Renal cortical epithelial cell (primary cell): Measurements from ENCODE around the gene ADH5. TPM values are rescaled to one million over a fixed set of nuclear protein-coding genes. Genes with fewer than 3 reads are reported as not detected.
"Not testable (repeated sequence)": the region's sequence is repeated elsewhere in the genome, so short reads cannot be mapped to it uniquely, and the experiment has no call there.

Experiments
- DNase-seq: peaks from one replicate; pipeline ENCODE4 v3.0.0-alpha.2; 2011; ENCODE audit warnings: low read depth
- total RNA-seq: library from RNA; depleted of rRNA; stranded (reverse); fragments of >200 nt; gene quantifications from 2 replicates; pipeline ENCODE4 v1.2.3, GENCODE V29; 2014

Gene ADH5
- total RNA-seq, 1 donor from 2014 or later = 156 TPM

DNA sequence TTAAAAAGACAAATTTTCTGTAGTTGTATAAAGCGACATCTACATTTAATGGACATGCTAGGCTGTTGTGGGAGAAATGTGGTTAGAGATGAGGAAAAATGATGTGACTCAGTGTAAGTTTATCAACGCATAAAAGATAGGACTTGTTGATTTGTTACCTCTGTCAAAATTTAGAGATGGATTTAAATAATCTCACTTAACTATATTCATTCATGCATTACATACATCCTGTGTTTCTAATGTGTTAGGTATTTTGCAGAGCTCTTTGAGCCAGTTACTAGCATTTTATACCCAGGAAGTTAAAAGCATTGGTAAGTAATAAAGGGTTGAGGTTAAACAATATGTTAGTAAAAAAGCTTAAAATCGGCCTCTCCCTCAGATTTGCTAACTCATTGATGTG lies 58.7 kb downstream of the ADH5 start:
- DNase-seq = peak; percentile 45

GRCh38 chr4:99029018-99029735 lies 59.4 kb downstream of the ADH5 start:
- peak; percentile 22 for DNase-seq

GRCh38 chr4:99028187-99028586 lies 60.4 kb downstream of the ADH5 start:
- DNase-seq = peak; percentile 83

DNA sequence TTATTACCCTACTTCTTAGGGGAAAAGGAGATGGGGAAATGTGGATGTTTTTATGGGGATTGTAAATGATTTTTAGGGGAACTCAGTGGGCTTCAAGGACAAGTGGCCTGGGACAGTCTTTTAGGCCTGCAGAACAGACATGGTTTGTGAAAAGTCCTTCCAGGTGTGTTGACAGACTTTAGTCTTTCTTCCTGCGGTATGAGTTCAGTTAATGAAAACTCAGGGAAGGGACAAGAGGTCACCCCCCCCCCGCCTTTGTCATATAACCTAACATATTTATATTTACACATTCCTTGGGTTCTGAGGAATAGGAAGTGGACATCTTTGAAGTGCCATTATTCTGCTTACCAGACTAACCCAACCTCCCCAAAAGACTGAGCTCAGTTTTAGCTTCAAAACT lies 61.3 kb downstream of the ADH5 start:
- DNase-seq = no peak

GRCh38 chr4:99025506-99025905 lies 63.1 kb downstream of the ADH5 start:
- no peak for DNase-seq

GRCh38 chr4:99024481-99025275 lies 63.9 kb downstream of the ADH5 start:
- DNase-seq = peak; percentile 36

DNA sequence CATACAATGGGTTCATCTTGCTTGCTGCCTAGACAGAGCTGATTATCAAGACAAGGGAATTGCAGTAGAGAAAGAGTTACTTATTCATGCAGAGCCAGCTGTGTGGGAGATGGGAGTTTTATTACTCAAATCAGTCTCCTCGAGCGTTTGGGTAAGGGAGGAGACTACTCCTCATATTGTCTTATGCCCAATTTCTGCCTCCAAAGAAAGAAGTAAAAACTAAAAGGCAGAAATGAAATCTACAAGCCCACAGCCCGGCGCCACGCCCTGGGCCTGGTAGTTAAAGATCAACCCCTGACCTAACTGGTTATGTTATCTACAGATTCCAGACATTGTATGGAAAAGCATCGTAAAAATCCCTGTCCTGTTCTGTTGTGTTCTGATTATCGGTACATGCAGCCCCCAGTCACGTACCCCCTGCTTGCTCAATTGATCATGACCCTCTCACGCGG lies 64.8 kb downstream of the ADH5 start:
- DNase-seq = not testable (repeated sequence)

DNA sequence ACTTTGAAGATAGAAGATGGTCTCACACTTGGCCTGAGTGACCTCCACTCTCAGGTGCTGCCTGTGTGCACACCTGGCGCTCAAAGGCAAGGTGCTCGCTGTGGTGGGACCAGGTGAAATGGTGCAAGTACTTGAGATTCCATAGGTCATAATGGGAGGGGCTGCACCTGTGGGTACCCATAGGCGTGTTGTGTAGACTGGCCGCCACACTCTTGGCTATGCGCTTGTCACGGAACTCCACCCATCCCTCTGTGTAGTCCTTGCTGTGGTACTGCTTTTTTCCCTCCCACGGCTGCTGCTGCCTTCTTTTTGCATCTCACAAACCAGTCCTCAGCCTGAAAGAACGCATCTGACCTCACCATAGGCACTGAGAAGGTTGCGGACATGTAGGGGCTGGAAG lies 66.0 kb downstream of the ADH5 start:
- no peak for DNase-seq

DNA sequence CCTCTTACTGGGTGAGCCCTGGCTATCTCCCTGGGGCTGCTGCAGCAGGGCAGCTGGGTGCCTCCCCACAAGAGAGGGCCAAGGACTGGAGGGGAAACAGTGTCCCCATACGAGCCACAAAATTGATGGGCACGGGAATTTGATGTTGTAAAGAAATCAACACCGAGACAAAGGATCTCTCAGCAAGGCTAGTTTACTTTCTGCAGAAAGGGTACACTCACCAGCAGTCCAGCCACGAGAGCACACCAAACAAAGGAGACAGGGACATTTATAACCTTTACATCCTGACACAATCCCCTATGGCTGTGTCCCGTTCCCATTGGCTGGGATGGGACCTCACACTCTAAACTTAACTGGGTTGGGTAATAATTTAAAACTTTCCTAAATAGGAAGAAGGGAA lies 67.2 kb downstream of the ADH5 start:
- no peak for DNase-seq

Other genes with a start within 250 kb of the ADH5 start
- 286 and 311 TPM in 2 replicates for gene EIF4E, start 159.7 kb downstream of the ADH5 start, total RNA-seq
- 43.4 and 56.7 TPM in 2 replicates for gene METAP1, start 93.1 kb downstream of the ADH5 start, total RNA-seq
- gene ADH4, start 55.5 kb upstream of the ADH5 start, total RNA-seq = 0.10 TPM in 1 of 2 replicates, not detected in the other
- gene ADH6, start 130.5 kb upstream of the ADH5 start, total RNA-seq = 1.1 TPM in 1 of 2 replicates, not detected in the other
- not detected in 2 replicates for gene ADH1A, start 202.2 kb upstream of the ADH5 start, total RNA-seq
- gene ADH1B, start 232.6 kb upstream of the ADH5 start, total RNA-seq = not detected in 2 replicates